ENCODE results near the gene WNT8A. TPM values are rescaled to one million over a fixed set of nuclear protein-coding genes. Genes with fewer than 3 reads are reported as not detected.

Gene WNT8A
- total and polyA plus RNA-seq, 2 donors from 2014 or later, result not detected

DNA sequence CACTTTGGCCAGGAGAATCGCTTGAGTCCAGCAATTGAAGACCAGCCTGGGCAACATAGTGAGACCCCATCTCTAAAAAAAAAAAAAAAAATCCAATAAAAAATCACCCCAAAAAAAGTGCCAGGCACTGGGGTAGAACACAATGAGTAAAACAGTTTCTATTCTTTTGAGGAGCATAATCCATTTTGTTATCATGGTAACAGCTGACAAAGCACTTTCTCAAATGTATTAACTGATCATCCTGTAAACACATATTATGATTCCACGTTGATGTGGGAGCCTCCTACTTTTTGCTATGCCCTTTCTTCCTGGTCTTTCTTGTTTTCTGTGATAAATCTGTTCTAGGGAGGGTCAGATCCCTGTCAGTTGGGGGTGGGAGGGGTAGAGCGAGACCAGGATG is 30.3 kb upstream of the WNT8A start:
- no peak overlapping the region for H3K27ac ChIP-seq (ENCODE audit: low read depth in 2 of 2, low read length in 2 of 2)
- TF ChIP-seq, protein P1, sequence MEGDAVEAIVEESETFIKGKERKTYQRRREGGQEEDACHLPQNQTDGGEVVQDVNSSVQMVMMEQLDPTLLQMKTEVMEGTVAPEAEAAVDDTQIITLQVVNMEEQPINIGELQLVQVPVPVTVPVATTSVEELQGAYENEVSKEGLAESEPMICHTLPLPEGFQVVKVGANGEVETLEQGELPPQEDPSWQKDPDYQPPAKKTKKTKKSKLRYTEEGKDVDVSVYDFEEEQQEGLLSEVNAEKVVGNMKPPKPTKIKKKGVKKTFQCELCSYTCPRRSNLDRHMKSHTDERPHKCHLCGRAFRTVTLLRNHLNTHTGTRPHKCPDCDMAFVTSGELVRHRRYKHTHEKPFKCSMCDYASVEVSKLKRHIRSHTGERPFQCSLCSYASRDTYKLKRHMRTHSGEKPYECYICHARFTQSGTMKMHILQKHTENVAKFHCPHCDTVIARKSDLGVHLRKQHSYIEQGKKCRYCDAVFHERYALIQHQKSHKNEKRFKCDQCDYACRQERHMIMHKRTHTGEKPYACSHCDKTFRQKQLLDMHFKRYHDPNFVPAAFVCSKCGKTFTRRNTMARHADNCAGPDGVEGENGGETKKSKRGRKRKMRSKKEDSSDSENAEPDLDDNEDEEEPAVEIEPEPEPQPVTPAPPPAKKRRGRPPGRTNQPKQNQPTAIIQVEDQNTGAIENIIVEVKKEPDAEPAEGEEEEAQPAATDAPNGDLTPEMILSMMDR (IDR thresholded peaks at IDR 0.05; ENCODE audit: borderline replicate concordance, extremely low read depth, insufficient read depth), result no peak
- no peak for DNase-seq
- no peak overlapping the region for H3K4me3 ChIP-seq (ENCODE audit: low read length in 3 of 3)
- no peaks in the 10 kb centered on the region for H3K27me3 ChIP-seq (ENCODE audit: control insufficient read depth, insufficient read depth, low read length)
- H3K36me3 ChIP-seq (ENCODE audit: control insufficient read depth in 2 of 3, insufficient read depth in 3 of 3, low read length in 3 of 3), result no peaks in the 10 kb centered on the region
- intact Hi-C loops (cut with DNase I), result no loop called here
- no peaks in the 10 kb centered on the region for H3K4me1 ChIP-seq (ENCODE audit: control insufficient read depth in 2 of 3, insufficient read depth in 2 of 3, low read depth in 1 of 3, low read length in 3 of 3)
- H3K9ac ChIP-seq (ENCODE audit: low read length in 3 of 3), result no peak overlapping the region
- no peak for FAIRE-seq
- H3K9me3 ChIP-seq (ENCODE audit: control insufficient read depth in 2 of 3, insufficient read depth in 1 of 3, low read length in 3 of 3), result no peaks in the 10 kb centered on the region

DNA sequence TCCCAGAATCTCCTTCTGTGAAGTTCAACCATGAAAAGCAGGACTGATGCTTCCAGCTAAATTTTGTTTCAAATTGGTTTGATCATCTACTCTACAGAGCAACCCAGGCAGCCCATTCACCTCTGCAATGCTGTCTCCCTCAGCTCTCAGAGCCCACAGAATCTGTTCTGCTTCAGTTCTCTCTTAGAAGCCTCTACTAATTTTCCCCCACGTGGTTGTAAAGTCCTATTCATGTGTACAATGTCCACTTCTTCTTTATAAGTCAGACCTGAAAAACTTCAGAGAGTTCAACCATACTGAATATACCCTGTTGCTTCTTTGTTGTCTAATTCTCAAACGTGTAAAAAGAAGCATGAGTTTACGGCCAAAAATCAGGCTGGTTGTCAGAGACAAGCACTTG is 29.6 kb upstream of the WNT8A start:
- Histone ChIP-seq H3K4me3 (ENCODE audit: low read length in 3 of 3) (no peak overlapping the region), H3K9me3 (ENCODE audit: control insufficient read depth in 2 of 3, insufficient read depth in 1 of 3, low read length in 3 of 3) (no peaks in the 10 kb centered on the region), H3K4me1 (ENCODE audit: control insufficient read depth in 2 of 3, insufficient read depth in 2 of 3, low read depth in 1 of 3, low read length in 3 of 3) (no peaks in the 10 kb centered on the region), H3K27ac (ENCODE audit: low read depth in 2 of 2, low read length in 2 of 2) (no peak overlapping the region), H3K27me3 (ENCODE audit: control insufficient read depth, insufficient read depth, low read length) (no peaks in the 10 kb centered on the region), H3K36me3 (ENCODE audit: control insufficient read depth in 2 of 3, insufficient read depth in 3 of 3, low read length in 3 of 3) (no peaks in the 10 kb centered on the region), H3K9ac (ENCODE audit: low read length in 3 of 3) (no peak overlapping the region)
- DNase-seq (peak in 2 of 5 donors; percentile 15 to 22), FAIRE-seq (no peak)
- TF ChIP-seq, protein P1 (IDR thresholded peaks at IDR 0.05; ENCODE audit: borderline replicate concordance, extremely low read depth, insufficient read depth), result no peak
- intact Hi-C loops (cut with DNase I), result no loop called here

DNA sequence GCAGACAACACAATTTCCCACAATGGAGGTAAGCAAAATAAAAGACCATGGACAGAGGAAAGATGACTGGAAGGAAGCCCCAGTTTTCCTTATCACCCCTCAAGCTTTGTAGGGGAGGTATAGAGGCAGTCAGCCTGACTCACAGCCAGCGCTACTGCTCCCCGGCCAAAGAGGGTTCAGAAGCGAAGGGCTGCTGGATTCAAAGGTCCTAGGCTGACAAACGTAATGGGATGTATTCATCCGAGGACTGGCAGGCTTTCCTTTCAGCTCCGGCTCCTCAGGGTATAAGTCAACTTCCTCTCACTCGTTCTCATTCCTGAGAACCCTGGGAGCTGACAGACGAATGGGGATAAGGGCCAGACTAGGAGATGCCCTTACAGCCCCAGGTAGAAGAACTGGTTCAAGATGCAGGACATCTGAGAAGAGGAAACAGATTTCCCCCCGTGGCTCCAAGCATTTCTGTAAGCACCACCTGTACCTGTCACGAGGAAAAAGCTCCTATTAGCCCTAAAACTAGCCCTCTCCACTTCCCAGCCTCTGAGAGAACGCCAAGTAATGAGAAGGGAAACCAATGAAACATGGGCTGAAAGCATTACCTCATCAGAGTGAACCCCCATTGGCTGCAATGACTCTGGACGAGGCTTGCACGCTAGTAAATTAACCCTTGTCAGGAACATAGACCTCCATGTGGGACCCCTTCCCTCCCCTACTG is 28.8 kb upstream of the WNT8A start:
- DNase-seq (peak in 2 of 5 donors; percentile 18 to 33), FAIRE-seq (no peak)
- Histone ChIP-seq H3K27ac (ENCODE audit: low read depth in 2 of 2, low read length in 2 of 2) (no peak overlapping the region), H3K27me3 (ENCODE audit: control insufficient read depth, insufficient read depth, low read length) (no peaks in the 10 kb centered on the region), H3K4me1 (ENCODE audit: control insufficient read depth in 2 of 3, insufficient read depth in 2 of 3, low read depth in 1 of 3, low read length in 3 of 3) (no peaks in the 10 kb centered on the region), H3K36me3 (ENCODE audit: control insufficient read depth in 2 of 3, insufficient read depth in 3 of 3, low read length in 3 of 3) (no peaks in the 10 kb centered on the region), H3K4me3 (ENCODE audit: low read length in 3 of 3) (no peak overlapping the region), H3K9ac (ENCODE audit: low read length in 3 of 3) (no peak overlapping the region), H3K9me3 (ENCODE audit: control insufficient read depth in 2 of 3, insufficient read depth in 1 of 3, low read length in 3 of 3) (no peaks in the 10 kb centered on the region)
- TF ChIP-seq, protein P1 (IDR thresholded peaks at IDR 0.05; ENCODE audit: borderline replicate concordance, extremely low read depth, insufficient read depth), result no peak
- intact Hi-C loops (cut with DNase I), result no loop called here

DNA sequence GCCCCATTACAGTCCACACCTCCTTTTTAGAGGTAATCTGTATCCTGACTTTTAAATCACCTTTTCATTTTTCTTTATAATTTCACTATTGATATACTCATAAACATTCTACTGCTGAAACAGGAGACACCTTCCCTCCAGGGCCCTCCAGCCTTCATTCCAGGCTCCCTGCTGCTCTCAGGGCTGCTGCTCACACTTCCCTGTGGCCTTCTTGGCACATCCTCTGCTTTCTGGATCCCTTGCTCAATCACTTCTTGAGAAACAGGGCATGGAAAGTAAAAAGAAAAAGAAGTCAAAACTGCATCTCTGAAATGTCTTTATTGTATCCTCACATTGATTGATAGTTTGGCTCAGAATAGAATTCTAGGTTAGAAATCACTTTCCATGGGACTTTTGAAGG is 19.3 kb upstream of the WNT8A start:
- no peak overlapping the region for H3K4me3 ChIP-seq (ENCODE audit: low read length in 3 of 3)
- H3K4me1 ChIP-seq (ENCODE audit: control insufficient read depth in 2 of 3, insufficient read depth in 2 of 3, low read depth in 1 of 3, low read length in 3 of 3), result no peaks in the 10 kb centered on the region
- intact Hi-C loops (cut with DNase I), result no loop called here
- no peaks in the 10 kb centered on the region for H3K36me3 ChIP-seq (ENCODE audit: control insufficient read depth in 2 of 3, insufficient read depth in 3 of 3, low read length in 3 of 3)
- no peak overlapping the region for H3K9ac ChIP-seq (ENCODE audit: low read length in 3 of 3)
- no peak overlapping the region for H3K27ac ChIP-seq (ENCODE audit: low read depth in 2 of 2, low read length in 2 of 2)
- H3K27me3 ChIP-seq (ENCODE audit: control insufficient read depth, insufficient read depth, low read length), result no peaks in the 10 kb centered on the region
- TF ChIP-seq, protein P1 (IDR thresholded peaks at IDR 0.05; ENCODE audit: borderline replicate concordance, extremely low read depth, insufficient read depth), result no peak
- no peak for FAIRE-seq
- no peaks in the 10 kb centered on the region for H3K9me3 ChIP-seq (ENCODE audit: control insufficient read depth in 2 of 3, insufficient read depth in 1 of 3, low read length in 3 of 3)
- no peak for DNase-seq
